HG03565 (cell line): ENCODE measurements around the gene MALRD1.

Source experiments
- ATAC-seq: cut with Tn5 transposase; IDR thresholded peaks from one replicate; pipeline ENCODE4 v1.9.1; 2021; ENCODE audit warnings: mild to moderate bottlenecking, moderate library complexity; ENCODE audit not compliant: unreplicated experiment

MALRD1 gene

GRCh38 chr10:19048489-19048888 lies at the start of gene MALRD1:
Gene MALRD1 (plus strand): TSS chr10:19048801. CDS start chr10:19048939, 138 bp downstream.
- ATAC-seq = no peak

GRCh38 chr10:19003341-19003740 lies 45.3 kb upstream of the MALRD1 start:
- ATAC-seq = no peak

- no peak for ATAC-seq
Measured at GRCh38 chr10:19012111-19012510, 36.5 kb upstream of the MALRD1 start.

- no peak for ATAC-seq
Measured at GRCh38 chr10:19014034-19014433, 34.6 kb upstream of the MALRD1 start.

- no peak for ATAC-seq
Measured at GRCh38 chr10:19014498-19014897, 34.1 kb upstream of the MALRD1 start.

GRCh38 chr10:19017116-19017890 lies 31.3 kb upstream of the MALRD1 start:
- no peak for ATAC-seq

- no peak for ATAC-seq
Measured at GRCh38 chr10:19021162-19021561, 27.4 kb upstream of the MALRD1 start.

- ATAC-seq = no peak
Measured at GRCh38 chr10:19024611-19025010, 24.0 kb upstream of the MALRD1 start.

GRCh38 chr10:19031763-19032162 lies 16.8 kb upstream of the MALRD1 start:
- no peak for ATAC-seq

GRCh38 chr10:19033741-19034140 lies 14.9 kb upstream of the MALRD1 start:
- no peak for ATAC-seq

GRCh38 chr10:19041171-19041570 lies 7.4 kb upstream of the MALRD1 start:
- no peak for ATAC-seq

GRCh38 chr10:19043431-19043830 lies 5.2 kb upstream of the MALRD1 start:
- no peak for ATAC-seq

- ATAC-seq = no peak
Measured at GRCh38 chr10:19046679-19047078, 1.9 kb upstream of the MALRD1 start.

- no peak for ATAC-seq
Measured at GRCh38 chr10:19048891-19049290, 290 bp downstream of the MALRD1 start.

GRCh38 chr10:19049567-19049966 lies 966 bp downstream of the MALRD1 start:
- no peak for ATAC-seq

GRCh38 chr10:19054289-19054835 lies 5.8 kb downstream of the MALRD1 start:
- no peak for ATAC-seq

- ATAC-seq = no peak
Measured at GRCh38 chr10:19058046-19058445, 9.4 kb downstream of the MALRD1 start.

GRCh38 chr10:19063986-19064385 lies 15.4 kb downstream of the MALRD1 start:
- no peak for ATAC-seq

GRCh38 chr10:19071946-19072345 lies 23.3 kb downstream of the MALRD1 start:
- no peak for ATAC-seq

- ATAC-seq = no peak
Measured at GRCh38 chr10:19077276-19077675, 28.7 kb downstream of the MALRD1 start.

- ATAC-seq = no peak
Measured at GRCh38 chr10:19096501-19097073, 48.0 kb downstream of the MALRD1 start.

- ATAC-seq = no peak
Measured at GRCh38 chr10:19097151-19097550, 48.5 kb downstream of the MALRD1 start.
